ENCODE data around the gene ZFHX2.

GRCh38 chr14:23577710-23578392 lies 26.3 kb upstream of the ZFHX2 start:
- TF ChIP-seq CTCF (conservative IDR thresholded peaks at IDR 0.05 in 1 of 2, IDR thresholded peaks at IDR 0.05 in 1 of 2; ENCODE audit: extremely low read depth in 1 of 2, insufficient read depth in 1 of 2, low read depth in 1 of 2, low read length in 2 of 2) (no peak), EZH2 (IDR thresholded peaks at IDR 0.05; ENCODE audit: borderline replicate concordance, low read length) (no peak)

All from mammary epithelial cell (primary cell).